Right cardiac atrium (tissue), 5 donors: ENCODE data around the gene PPP2R3B. TPM values are rescaled to one million over a fixed set of nuclear protein-coding genes. Genes with fewer than 3 reads are reported as not detected.
"Not testable (repeated sequence)": the region's sequence is repeated elsewhere in the genome, so short reads cannot be mapped to it uniquely, and the experiment has no call there.

Source experiments
- ATAC-seq, 2 donors: fragments of 200-7000 bp; cut with Tn5 transposase; one replicate each; pipeline versions ENCODE4 v1.8.0 to v1.9.1; 2020; ENCODE audit warnings: moderate library complexity in 2 of 2, mild to moderate bottlenecking in 1 of 2
- DNase-seq, 3 donors: peaks; one replicate each; pipeline ENCODE4 v3.0.0-alpha.2; 2020
- H3K27ac ChIP-seq: one replicate; pipeline ENCODE4 v1.5.1; 2013; ENCODE audit warnings: mild to moderate bottlenecking, low read length, control low read depth, moderate library complexity
- H3K27me3 ChIP-seq: one replicate; pipeline ENCODE4 v1.6.1; 2013; ENCODE audit not compliant: control insufficient read depth, insufficient read depth
- H3K4me1 ChIP-seq: one replicate; pipeline ENCODE4 v1.6.1; 2013; ENCODE audit warnings: low read length; ENCODE audit not compliant: control insufficient read depth, insufficient read depth
- H3K4me3 ChIP-seq: one replicate; pipeline ENCODE4 v1.5.1; 2013; ENCODE audit warnings: low read length, control low read depth
- H3K9me3 ChIP-seq: one replicate; pipeline ENCODE4 v1.6.1; 2013; ENCODE audit warnings: low read length; ENCODE audit not compliant: control insufficient read depth
- WGBS: extraction: QIAGEN DNeasy Blood & Tissue Kit; methylation state at CpG from one replicate; pipeline ENCODE4 v1.1.7; 2013; 5-methylcytosine and 5-hydroxymethylcytosine counted together
- intact Hi-C, 4 donors: fragments of 100-400 bp; cut with DNase I; formaldehyde crosslinking; loops; one replicate each; pipeline versions ENCODE4 v1.11.0 to v1.14.0; 2022 to 2023
- polyA plus RNA-seq: library from polyadenylated mRNA; stranded (reverse); fragments of 200-250 nt; gene quantifications from one replicate; pipeline ENCODE4 v1.2.3, GENCODE V29; 2013
- total RNA-seq, 4 donors: library from RNA; stranded (reverse); fragmentation: NEBNext Ultra II Directional; extraction: Animal tissue kit (Norgen Biotek cat#: 25700); gene quantifications; one replicate each; pipeline ENCODE4 v1.2.1, GENCODE V29; 2021
- donor health status: healthy with polysubstance abuse.
- donor health status: DM: no; HTN: yes; CAD: no.
- donor health status: DM: no; HTN: no; CAD: no.
- donor health status: DM: no; HTN: yes; CAD: no; lungs with severe emphysema.
- donor health status: DM: yes; HTN: yes; CAD: no.

Gene PPP2R3B
- total and polyA plus RNA-seq, 5 donors, result 101 to 163 (median 141) TPM

GRCh38 chrX:324664-325063 is 62.0 kb downstream of the PPP2R3B start:
- not testable (repeated sequence) for H3K9me3 ChIP-seq, H3K4me3 ChIP-seq, H3K27ac ChIP-seq, ATAC-seq, H3K27me3 ChIP-seq, H3K4me1 ChIP-seq
- peak in 2 of 3 donors; percentile 37 to 48 for DNase-seq
- WGBS, result 86% methylated on average over 14 of the region's 14 CpGs
- intact Hi-C loops, result loop anchor here in 1 of 4 donors (10.0 kb wide), 1 partner anchor 60 kb away; the partner anchor contains the start of gene PPP2R3B

DNA sequence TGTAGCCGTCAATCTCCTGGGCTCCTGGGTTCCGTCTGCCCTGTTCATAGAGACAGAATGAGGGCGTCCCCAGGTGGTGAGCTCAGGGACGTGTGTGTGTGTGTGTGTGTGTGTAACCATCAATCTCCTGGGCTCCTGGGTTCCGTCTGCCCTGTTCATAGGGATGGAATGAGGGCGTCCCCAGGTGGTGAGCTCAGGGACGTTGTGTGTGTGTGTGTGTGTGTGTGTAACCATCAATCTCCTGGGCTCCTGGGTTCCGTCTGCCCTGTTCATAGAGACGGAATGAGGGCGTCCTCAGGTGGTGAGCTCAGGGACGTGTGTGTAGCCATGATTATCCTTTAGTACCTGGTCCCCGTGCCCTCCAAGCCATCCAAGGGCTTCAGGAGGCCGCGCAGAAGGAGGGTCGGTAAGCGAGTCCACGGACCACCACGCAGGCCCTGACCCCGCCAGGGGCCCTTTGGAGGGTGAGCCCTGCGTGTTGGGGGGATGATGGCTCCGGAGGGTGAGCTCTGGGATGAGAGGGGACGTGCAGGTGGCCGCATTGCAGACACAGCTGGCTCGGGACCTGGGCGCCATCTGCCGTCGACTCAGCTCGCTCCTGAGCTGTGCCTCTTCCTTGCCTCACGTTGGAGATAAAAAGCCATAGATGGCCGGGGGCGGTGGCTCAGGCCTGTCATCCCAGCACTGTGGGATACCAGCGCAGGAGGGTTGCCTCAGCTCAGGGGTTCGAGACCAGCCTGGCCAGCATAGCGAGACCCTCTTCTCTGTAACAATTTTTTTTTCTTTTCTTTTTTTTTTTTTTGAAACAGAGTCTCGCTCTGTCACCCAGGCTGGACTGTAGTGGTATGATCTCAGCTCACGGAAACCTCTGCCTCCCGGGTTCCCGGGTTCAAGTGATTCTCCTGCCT is 62.7 kb downstream of the PPP2R3B start:
- intact Hi-C loops, result loop anchor here in 1 of 4 donors (10.0 kb wide), 1 partner anchor 61 kb away; the partner anchor contains the start of gene PPP2R3B
- Histone ChIP-seq H3K4me3 (no peak overlapping the region), H3K27ac (no peak overlapping the region), H3K9me3 (no peaks in the 10 kb centered on the region), H3K4me1 (peaks cover 3% of the 10 kb centered on the region), H3K27me3 (no peaks in the 10 kb centered on the region)
- peak; percentile 44 to 77 (median 75) for DNase-seq
- 73% methylated on average over 38 of the region's 38 CpGs for WGBS
- ATAC-seq, result peak; percentile 1 to 19

- ATAC-seq (no peak), DNase-seq (peak; percentile 31 to 76 (median 74))
- no peak overlapping the region for H3K27ac ChIP-seq
- peak overlapping the region; percentile 76 for H3K4me3 ChIP-seq
- no peaks in the 10 kb centered on the region for H3K9me3 ChIP-seq
- H3K4me1 ChIP-seq, result peaks cover 3% of the 10 kb centered on the region
- no peaks in the 10 kb centered on the region for H3K27me3 ChIP-seq
- WGBS, result 5% methylated on average over 24 of the region's 24 CpGs
- intact Hi-C loops, result loop anchor here in 1 of 4 donors (10.0 kb wide), 1 partner anchor 65 kb away; the partner anchor contains the start of gene PPP2R3B
These were observed 66.5 kb downstream of the PPP2R3B start for GRCh38 chrX:320126-320783.

- under 1% methylated on average over 41 of the region's 41 CpGs for WGBS
- H3K4me3 ChIP-seq, result peak overlapping the region; percentile 76
- H3K4me1 ChIP-seq, result peaks cover 3% of the 10 kb centered on the region
- no peaks in the 10 kb centered on the region for H3K9me3 ChIP-seq
- ATAC-seq (no peak), DNase-seq (peak in 2 of 3 donors; percentile 52 to 81)
- no peaks in the 10 kb centered on the region for H3K27me3 ChIP-seq
- H3K27ac ChIP-seq, result no peak overlapping the region
- intact Hi-C loops, result loop anchor here in 1 of 4 donors (10.0 kb wide), 1 partner anchor 65 kb away; the partner anchor contains the start of gene PPP2R3B
These were observed 67.1 kb downstream of the PPP2R3B start for GRCh38 chrX:319579-320125.

DNA sequence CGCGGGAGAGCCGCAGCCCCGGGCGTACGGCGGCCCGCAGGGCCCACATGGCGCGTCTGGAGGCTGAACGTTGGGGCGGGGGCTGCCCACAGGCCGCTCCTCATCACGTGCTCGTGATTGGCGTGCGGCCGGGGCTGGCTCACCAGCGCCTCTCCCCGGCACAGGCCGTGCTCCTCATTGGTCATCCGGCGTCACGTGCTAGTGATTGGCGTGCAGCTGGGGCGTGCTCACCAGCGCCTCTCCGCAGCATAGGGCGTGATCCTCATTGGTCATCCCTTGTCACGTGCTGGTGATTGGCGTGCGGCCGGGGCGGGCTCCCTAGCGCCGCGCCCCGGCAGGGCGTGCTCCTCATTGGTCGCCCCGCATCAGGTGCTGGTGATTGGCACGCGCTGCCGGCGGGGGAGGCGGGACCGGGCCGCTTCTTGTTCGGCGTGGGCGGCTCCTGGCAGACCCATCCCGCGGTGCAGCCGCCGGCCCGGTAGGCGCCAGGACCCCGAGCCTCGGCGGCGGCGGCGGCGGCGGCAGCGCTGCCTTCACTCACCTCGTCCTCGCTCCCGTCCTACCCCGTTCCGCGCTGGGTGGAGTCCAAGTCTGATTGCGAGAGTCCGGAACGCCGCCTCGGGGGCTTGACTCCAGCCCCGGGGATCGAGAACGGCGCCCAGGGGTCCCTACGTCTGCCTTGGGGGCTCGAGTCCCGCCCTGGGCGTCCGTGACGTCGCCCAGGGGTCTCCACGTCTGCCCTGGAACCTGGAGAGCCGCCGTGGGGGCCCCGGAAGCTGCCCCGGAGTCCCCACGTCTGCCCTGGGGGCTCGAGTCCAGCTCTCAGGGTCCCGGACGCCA is 67.7 kb downstream of the PPP2R3B start, which contains the start of gene GTPBP6:
Gene GTPBP6, minus strand, starts transcription at position 58 of the 840 bp plus-strand sequence. Its CDS starts 9 bp downstream, at position 49.
- intact Hi-C loops, result no loop called here
- peak; percentile 100 for DNase-seq
- H3K27ac ChIP-seq, result peak within 1 kb of the TSS; percentile 94
- WGBS, result under 1% methylated on average over 97 of the region's 97 CpGs
- no peaks in the 10 kb centered on the region for H3K27me3 ChIP-seq
- no peaks in the 10 kb centered on the region for H3K9me3 ChIP-seq
- H3K4me1 ChIP-seq, result peaks cover 3% of the 10 kb centered on the region
- H3K4me3 ChIP-seq, result peak within 1 kb of the TSS; percentile 94
- peak; percentile 90 to 91 for ATAC-seq

DNA sequence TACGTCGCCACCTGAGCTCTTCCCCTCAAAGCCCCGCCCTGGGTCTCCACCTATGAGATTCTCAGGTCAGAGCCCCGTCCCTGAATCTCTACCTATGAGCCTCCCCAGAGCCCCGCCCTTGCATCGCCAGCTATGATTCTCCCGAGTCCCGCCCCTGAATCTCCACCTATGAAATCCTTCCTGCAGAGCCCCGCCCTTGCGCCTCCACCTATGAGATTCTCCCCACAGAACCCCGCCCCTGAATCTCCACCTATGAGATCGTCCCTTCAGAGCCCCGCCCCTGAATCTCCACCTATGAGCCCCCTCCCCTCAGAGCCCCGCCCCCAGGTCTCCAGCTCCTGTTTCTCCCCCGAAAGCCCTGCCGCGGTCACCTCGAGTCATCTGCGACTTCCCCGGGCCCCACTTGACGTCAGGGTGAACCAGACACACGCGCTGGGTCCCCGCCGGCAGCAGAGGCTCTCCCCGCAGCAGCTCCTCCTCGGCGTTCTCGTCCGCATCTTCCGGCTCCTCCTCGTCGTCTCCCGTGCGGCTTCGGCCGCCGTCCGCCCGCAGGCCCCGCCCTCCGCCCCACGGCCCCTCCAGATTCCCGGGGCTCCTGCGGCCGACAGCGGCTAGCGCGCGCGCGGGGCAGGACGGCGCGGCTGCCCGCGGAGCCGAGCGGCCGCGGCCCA is 68.5 kb downstream of the PPP2R3B start:
- Histone ChIP-seq H3K27me3 (no peaks in the 10 kb centered on the region), H3K4me3 (peak overlapping the region; percentile 94), H3K27ac (peak overlapping the region; percentile 94), H3K9me3 (no peaks in the 10 kb centered on the region), H3K4me1 (peaks cover 3% of the 10 kb centered on the region)
- peak; percentile 98 to 100 (median 99) for DNase-seq
- intact Hi-C loops, result no loop called here
- peak; percentile 81 to 86 for ATAC-seq
- WGBS, result under 1% methylated on average over 61 of the region's 61 CpGs

- H3K4me1 ChIP-seq, result peaks cover 3% of the 10 kb centered on the region
- ATAC-seq, result peak in 1 of 2 donors; percentile 27
- intact Hi-C loops, result no loop called here
These were observed 69.2 kb downstream of the PPP2R3B start for GRCh38 chrX:317424-318067.

GRCh38 chrX:316351-317325 is 70.1 kb downstream of the PPP2R3B start:
- ATAC-seq, result no peak
- DNase-seq, result peak in 2 of 3 donors; percentile 68 to 69
- intact Hi-C loops, result no loop called here
- Histone ChIP-seq H3K4me1 (peaks cover 3% of the 10 kb centered on the region), H3K27ac (no peak overlapping the region), H3K4me3 (no peak overlapping the region), H3K27me3 (no peaks in the 10 kb centered on the region), H3K9me3 (no peaks in the 10 kb centered on the region)
- 94% methylated on average over 50 of the region's 50 CpGs for WGBS

More at GRCh38 chrX:317424-318067, 69.2 kb downstream of the PPP2R3B start:
- H3K4me3 ChIP-seq, result peak overlapping the region; percentile 94
- no peaks in the 10 kb centered on the region for H3K9me3 ChIP-seq
- no peaks in the 10 kb centered on the region for H3K27me3 ChIP-seq
- no peak for DNase-seq
- H3K27ac ChIP-seq, result peak overlapping the region; percentile 32
- 49% methylated on average over 28 of the region's 28 CpGs for WGBS
